Fibroblast of skin of back (primary cell): ENCODE measurements around the gene DCLK1.
"Not testable (repeated sequence)": the region's sequence is repeated elsewhere in the genome, so short reads cannot be mapped to it uniquely, and the experiment has no call there.

Experiments
- DNase-seq: peaks from one replicate; pipeline ENCODE4 v3.0.0-alpha.2; 2013

The DCLK1 gene

DNA sequence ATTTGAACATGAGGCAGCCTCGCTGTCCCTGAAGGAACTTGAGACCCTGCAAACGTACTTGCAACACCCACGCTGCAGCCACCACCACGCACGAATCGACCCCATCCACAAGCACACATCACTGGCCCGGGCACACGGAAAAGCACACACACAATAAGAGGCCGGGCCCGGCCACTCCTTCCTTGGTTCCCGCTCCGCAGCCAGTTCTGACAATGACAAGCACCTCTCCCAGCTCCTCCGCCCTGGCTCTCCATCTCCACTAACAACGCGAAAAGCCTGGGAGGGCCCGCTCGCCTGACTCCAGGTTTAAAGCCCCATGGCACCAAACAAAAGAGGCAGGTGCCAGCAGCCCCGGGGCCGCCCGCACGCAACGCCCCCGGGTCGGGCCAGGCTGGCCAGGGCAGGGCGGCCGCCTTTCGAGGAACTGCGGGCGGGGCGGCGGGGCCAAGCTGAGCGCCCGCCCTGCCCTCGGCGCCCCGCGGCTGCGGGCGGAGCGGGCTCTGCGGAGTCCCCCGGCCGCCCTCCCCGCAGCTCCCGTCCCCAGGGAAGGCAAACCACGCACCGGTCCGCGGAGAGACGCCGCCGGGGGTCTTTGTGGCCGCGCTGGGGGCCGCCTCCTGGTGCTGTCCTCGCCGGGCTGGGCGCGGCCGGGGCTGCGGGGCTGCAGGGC is 495 bp downstream of the DCLK1 start:
- DNase-seq, result peak; percentile 31

DNA sequence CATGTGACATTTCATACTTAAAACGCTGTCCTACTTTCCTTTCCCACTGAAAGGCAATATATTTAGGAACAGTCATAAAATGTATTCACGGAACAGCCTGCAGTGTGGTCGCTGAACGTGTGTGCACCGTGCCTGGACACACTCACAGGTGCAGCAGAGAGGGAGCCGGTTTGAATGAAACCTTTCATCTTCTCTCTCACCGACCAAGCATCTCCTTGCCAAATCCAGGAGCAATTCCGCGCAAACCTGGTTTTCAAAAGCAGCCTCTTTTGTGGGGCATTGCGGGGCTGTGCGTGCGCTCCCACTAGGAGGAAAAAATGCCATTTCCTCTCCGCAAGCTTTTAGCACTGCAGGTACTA is 1.0 kb downstream of the DCLK1 start:
- no peak for DNase-seq

DNA sequence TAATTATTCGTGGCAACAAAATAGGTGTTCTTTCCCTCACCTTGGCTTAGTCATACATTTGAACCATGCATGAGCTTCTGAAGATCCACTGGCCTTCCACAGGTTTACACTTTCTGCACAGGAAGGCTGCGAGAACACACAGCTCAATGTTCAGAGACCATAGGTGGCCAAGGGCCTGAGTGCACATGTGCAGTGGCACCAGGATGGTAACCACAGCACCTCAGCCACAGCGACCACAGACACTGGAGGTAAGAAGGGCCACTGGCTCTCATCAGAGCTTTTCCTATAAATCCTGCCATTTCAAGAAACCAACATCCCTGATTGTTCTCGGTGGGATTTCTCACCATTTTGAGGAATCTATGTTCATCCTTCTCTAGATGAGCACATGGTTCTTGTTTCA is 1.6 kb downstream of the DCLK1 start:
- no peak for DNase-seq

- peak; percentile 36 for DNase-seq
These were observed 4.7 kb downstream of the DCLK1 start for GRCh38 chr13:36126491-36126890.

DNA sequence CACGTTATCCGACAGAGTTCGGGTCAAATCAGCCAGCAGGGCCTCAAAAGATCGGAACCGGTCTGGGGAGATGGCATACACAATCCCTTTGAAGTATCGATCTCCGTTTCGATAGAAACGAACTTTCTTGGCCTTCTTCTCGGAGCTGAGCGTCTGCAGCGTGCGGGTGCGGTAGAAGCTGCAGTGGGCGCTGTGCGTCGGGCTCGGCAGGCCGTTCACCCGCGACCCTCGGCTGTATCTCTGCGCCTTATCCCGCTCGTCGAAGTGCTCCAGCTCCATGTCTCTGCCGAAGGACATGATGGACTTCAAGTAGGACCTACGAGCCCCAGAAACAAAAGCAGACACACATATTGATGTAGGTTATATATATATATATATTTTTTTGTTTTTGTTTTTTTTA is 5.3 kb downstream of the DCLK1 start:
- DNase-seq, result no peak

DNA sequence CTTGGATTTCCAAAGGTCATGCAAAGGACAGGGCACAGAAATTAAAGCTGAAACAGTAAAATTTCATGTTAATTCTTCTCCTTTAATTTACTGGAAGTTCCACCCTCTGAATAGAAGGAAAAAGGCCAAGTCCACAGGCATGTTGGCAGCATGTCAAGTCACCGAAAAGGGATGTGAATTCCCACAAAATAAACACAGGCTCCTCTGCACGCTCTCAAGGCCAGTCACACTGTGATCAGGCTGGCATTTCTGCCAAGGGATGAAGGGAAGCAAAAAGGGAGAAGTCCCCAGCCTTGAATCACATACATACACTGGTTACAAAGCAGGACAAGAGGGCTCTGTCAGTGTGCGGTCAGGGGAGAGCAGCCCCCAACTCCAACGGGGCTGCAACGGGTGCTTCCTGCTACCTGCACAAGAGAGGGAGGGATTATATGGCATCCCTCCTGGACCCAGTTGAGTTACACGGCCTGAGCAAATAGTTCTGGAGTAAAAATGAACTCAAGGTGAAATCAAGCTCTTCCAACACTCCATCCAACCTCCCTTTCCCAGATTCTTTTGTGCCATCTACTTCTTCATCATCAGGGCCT is 6.9 kb downstream of the DCLK1 start:
- peak; percentile 93 for DNase-seq

DNA sequence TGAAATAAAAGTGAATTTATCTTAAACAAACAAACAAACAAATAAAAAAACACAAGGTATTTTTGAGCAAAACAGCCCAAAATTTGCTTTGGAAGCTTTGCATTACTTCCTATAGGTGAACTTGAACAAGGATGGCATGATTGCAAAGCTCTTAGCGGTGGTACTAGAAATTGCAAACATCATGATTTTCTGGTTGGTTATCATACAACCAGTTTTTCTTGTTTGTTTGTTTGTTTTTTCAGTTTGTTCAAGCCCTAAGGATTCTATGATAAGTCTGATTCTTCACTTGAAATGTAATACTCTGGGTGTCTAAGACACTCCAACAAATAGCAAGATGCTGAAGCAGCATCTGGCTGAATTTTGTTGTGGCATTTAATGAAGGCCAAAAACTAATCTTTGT is 15.9 kb downstream of the DCLK1 start:
- DNase-seq, result no peak

- no peak for DNase-seq
These were observed 16.9 kb downstream of the DCLK1 start for GRCh38 chr13:36114233-36114632.

DNA sequence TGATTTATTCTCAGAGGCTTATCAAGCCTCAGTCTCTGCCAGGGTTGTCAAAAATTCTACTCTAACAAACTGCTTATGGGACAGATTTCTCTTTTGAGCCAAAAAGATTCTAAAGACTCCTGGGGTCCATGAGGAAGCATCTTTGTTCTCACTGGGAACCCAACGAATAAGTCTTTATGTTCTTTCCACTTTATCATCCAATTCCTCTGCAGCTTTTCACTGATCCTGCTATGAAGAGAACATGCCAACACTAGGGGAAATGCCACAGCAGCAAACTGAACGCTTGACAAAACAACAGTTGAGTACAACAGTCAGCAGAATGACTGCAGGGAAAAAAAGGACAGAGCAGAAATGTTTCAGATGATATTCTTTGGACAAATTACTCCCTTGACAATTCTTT is 22.2 kb downstream of the DCLK1 start:
- DNase-seq, result no peak

- no peak for DNase-seq
These were observed 22.8 kb downstream of the DCLK1 start for GRCh38 chr13:36108342-36108741.

- no peak for DNase-seq
These were observed 23.7 kb downstream of the DCLK1 start for GRCh38 chr13:36107521-36107920.

GRCh38 chr13:36105726-36106125 is 25.5 kb downstream of the DCLK1 start:
- DNase-seq, result no peak

- no peak for DNase-seq
These were observed 28.5 kb downstream of the DCLK1 start for GRCh38 chr13:36102721-36103120.

DNA sequence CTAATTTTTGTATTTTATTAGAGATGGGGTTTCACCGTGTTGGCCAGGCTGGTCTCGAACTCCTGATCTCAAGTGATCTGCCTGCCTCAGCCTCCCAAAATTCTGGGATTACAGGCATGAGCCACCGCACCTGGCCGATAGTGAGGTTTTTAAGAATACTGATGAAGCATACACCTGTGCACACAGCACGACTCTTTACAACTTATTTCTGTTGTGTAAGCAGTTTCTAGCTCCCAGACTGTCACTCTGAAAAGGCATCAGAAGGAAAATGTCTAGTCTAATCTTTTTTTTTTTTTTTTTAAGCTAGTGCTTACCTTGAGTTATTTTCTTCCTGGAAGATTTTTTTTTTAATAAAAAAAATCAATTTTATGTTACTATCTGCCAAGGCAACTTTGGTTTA is 29.3 kb downstream of the DCLK1 start:
- not testable (repeated sequence) for DNase-seq

DNA sequence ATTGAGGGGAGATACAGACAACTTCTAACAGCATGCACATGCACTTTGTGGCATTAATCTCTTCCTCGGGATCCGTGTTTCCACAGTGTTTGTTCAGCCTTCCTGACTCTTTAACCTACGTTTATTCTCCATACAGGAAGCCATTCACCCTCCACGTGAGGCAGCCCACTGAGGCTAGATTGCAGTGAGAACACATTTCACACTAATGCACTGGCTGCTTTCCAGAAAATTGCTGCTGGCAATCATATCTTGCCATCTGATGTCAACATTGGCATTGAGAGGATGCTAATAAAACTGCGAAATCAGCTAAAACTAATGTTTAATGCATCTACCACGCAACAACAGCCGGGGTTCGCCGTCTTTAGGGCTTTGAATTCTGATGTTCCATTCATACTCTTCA is 30.0 kb downstream of the DCLK1 start:
- no peak for DNase-seq

DNA sequence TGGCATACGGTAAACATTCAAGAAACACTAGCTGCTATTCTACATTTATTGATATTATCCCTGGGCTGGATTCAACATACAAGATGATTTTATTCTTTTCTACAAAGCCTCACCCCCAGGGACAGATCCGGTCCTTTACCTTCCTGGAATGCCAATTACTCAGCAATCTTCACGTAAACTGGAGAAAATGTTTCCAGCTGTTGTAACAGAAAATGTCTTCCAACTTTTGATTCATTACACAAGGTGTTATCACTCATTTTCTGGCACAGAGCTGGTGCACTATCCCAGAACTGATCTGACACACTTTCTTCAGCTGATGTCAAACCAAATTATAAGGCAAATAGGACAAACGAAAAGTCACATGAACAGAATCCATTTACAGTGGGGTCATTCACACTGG is 33.1 kb downstream of the DCLK1 start:
- DNase-seq, result no peak

- peak; percentile 11 for DNase-seq
These were observed 34.4 kb downstream of the DCLK1 start for GRCh38 chr13:36096461-36097416.

DNA sequence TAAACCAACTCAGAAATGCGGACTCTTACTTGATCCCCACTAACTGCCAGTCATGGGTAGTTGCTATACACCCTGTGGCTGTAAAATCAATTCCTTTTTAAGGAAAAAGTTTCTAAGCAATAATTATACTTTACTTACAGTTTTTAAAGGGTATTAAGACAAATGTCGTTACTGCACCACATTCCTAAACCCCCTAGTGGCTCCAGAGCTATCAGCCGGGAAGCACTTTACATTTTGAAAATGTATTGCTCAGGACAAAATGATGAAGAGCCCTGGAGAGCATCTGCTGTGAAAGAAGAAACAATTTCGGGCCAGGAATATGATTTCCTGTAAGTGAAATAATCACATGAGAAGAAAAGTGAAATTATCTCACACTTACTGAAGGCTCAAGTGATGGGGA is 36.7 kb downstream of the DCLK1 start:
- DNase-seq, result no peak

GRCh38 chr13:36090592-36090991 is 40.6 kb downstream of the DCLK1 start:
- DNase-seq, result peak; percentile 15

GRCh38 chr13:36089130-36089647 is 42.0 kb downstream of the DCLK1 start:
- DNase-seq, result no peak

- no peak for DNase-seq
These were observed 42.7 kb downstream of the DCLK1 start for GRCh38 chr13:36088463-36088862.

GRCh38 chr13:36088001-36088400 is 43.2 kb downstream of the DCLK1 start:
- no peak for DNase-seq

- DNase-seq, result no peak
These were observed 45.1 kb downstream of the DCLK1 start for GRCh38 chr13:36086117-36086516.
